Activated T-cell treated with anti-CD3 and anti-CD28 coated beads, Interleukin-2, amount 50 U/mL, for 1 hour (primary cell): ENCODE measurements around the gene ZC3H15.
"Not testable (repeated sequence)": the region's sequence is repeated elsewhere in the genome, so short reads cannot be mapped to it uniquely, and the experiment has no call there.

Source experiments
- DNase-seq: peaks from one replicate; pipeline ENCODE4 v3.0.0-alpha.2; 2020

The ZC3H15 gene

GRCh38 chr2:186485871-186486650 is at the start of gene ZC3H15:
Gene ZC3H15 (plus strand): TSS chr2:186486260. CDS start chr2:186486383, 123 bp downstream.
- DNase-seq = peak; percentile 95

- DNase-seq = no peak
Observed at GRCh38 chr2:186437719-186438118, 48.3 kb upstream of the ZC3H15 start.

DNA sequence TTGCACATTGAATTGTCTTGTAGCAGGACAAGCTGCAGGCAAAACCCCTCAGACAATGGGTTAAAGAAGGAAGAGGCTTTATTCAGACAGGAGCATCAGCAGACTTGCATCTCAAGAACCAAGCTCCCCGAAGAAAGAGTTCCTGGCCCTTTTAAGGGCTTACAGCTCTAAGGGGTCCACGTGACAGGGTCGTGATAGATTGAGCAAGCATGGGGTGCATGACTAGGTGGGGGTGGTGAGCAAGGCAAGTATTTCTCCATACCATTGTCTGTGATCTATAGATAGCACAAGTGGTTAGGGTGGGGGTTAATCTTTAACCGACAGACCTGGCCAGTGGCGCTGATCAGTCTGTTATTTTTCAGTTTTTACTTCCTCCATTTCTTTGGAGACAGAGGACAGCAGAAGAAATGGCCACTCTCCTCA is 46.4 kb upstream of the ZC3H15 start:
- not testable (repeated sequence) for DNase-seq

DNA sequence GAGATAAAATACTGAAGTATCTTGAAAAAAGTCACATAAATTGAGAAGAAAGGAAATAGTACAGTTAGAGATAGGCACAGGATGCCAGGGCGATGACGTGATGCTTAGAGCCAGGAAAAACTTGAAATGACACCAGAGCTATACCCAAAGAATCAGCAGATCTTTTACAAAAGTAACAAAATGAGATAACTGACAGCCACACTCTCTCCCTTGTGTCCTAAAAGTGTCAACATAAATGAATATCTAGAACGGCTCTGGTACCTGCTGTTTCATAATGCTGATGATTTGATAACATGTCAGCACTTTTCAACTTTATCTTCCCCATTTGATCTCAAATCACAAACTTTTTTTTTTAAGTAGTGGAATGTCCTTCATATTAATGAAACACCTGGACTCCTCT is 45.6 kb upstream of the ZC3H15 start:
- DNase-seq = no peak

- no peak for DNase-seq
Observed at GRCh38 chr2:186442885-186443284, 43.2 kb upstream of the ZC3H15 start.

GRCh38 chr2:186443851-186444250 is 42.2 kb upstream of the ZC3H15 start:
- DNase-seq = no peak

- no peak for DNase-seq
Observed at GRCh38 chr2:186445506-186445905, 40.6 kb upstream of the ZC3H15 start.

DNA sequence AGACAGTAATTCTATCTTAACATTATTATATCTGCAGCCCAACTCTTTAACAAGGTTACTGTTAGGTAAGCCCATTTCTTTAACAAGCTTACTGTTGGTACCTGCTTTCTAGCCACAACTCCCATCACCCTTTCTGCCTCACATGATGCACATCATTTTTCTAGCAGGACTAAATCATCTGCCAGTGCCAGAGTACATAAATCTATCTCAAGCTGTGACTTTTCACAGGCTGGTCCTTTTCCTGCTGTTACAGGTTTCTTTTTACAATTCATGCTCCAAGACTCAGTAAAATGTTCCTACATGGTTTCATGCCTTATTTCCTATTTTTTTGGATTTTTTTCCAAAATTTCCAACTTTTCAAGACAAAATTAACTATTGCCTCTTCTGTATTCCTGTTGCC is 30.4 kb upstream of the ZC3H15 start:
- no peak for DNase-seq

GRCh38 chr2:186456941-186457340 is 29.1 kb upstream of the ZC3H15 start:
- DNase-seq = no peak

DNA sequence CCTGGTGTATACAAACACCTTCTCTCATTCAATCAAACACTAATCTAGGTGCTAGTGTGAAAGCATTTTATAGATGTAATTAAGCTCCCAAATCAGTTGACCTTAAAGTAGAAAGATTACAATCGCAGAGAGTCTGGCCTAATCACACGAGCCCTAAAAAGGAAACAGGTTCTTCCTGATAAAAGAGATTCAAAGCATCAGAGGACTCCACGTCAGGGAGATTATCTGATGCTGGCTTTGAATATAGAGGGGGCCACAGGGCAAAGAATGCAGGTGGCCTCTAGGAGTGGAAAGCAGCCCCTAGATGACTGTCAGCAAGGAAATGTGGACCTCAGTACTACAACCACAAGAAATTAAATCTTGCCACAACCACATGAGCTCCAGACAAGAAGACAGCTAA is 28.2 kb upstream of the ZC3H15 start:
- DNase-seq = no peak

- DNase-seq = no peak
Observed at GRCh38 chr2:186459009-186459408, 27.1 kb upstream of the ZC3H15 start.

DNA sequence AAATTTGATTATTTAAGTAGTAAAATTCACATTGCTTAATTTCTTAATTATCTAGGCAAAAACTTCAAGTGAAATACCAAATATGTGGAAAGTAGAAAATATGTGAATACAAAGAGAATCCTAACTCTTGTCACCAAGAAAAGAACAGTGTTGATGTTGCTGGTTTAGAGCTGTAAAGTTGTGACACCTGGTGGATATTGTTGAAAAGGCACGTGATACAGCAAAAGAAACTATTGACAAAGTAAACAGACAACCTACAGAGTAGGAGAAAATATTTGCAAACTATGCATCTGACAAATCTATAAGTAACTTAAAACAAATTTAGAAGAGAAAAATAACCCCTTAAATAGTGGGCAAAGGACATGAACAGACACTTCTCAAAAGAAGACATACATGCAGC is 25.6 kb upstream of the ZC3H15 start:
- no peak for DNase-seq

DNA sequence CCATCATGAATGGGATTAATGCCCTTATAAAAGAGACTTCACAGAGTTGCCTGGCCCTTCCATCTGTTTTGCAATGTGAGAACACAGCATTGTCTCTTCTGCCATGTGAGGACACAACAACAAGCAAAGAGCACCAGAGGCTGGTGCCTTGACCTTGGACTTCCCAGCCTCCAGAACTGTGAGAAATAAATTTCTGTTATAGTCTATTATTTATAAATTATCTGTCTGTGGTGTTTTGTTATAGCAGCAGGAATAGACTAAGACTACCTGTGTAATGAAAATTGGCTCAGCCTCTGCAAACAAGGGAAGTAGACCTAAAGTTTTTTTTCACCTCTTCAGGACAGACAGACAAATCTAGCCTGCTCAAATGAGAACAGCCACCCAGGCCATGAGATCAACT is 19.3 kb upstream of the ZC3H15 start:
- DNase-seq = no peak

GRCh38 chr2:186467421-186467820 is 18.6 kb upstream of the ZC3H15 start:
- no peak for DNase-seq

GRCh38 chr2:186472722-186473493 is 13.2 kb upstream of the ZC3H15 start:
- DNase-seq = not testable (repeated sequence)

- not testable (repeated sequence) for DNase-seq
Observed at GRCh38 chr2:186474239-186474638, 11.8 kb upstream of the ZC3H15 start.

DNA sequence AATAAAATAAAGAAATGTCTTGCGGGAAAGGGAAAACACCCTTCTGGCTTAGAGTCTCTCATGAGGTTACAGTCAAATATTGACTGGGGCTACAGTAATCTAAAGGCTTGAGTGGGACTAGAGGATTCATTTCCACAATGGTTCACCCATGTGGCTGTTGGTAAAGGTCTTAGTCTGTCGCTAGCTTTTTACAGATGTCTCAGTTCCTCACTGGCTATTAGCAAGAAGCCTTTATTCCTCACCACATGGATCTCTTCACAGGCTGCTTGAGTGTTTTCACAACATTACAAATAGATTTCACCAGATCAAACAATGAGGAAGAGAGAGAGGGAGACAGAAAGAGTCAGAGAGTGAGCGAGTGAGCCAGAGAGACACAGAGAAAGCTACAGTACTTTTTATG is 8.3 kb upstream of the ZC3H15 start:
- DNase-seq = no peak

- DNase-seq = no peak
Observed at GRCh38 chr2:186480991-186481390, 5.1 kb upstream of the ZC3H15 start.

DNA sequence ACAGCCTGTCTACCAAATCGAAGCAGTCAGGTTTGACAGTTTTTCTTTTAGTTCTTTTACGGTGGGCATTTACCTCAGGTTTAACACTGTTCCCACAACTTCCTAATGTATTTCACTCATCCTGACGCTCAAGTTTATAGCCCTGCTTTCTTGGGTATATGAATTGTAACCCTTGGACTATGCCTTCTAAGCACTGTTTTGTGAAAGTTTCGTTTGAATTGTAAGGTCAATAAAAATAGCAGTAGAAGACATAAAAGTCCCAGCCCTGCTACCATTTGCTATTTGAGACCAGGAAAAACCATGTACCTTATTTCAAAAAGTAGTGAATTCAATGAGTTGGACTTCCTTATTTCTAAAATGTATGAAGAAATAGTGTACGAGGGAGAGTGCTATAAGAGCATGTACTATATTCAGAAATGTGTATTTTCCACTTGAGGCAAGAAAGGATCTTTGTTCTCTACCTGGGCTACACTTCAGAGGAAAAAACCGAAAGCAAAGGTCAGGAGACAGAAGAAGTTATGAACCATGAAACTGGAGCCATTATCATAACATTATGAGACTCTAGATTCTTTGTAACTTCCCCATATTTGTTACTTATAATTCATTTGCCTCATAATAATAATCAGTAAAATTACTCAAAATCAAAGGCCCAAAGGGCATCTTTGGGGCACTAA is 1.9 kb upstream of the ZC3H15 start:
- no peak for DNase-seq

DNA sequence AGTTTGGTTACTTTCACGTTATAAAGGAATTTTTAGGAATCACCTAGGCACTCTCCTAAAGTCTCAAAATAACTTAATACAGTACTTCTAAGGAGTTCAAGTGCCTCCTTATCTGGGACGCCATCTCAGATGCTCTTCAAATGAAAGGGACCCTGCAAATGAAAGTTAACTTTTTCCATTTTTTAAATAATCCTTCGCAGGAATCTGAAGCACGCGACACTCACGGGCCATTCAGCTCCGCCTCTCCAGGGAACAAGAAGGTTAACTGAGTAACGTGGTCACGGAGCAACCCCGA is 537 bp upstream of the ZC3H15 start:
- DNase-seq = no peak

GRCh38 chr2:186486651-186487647 is 889 bp downstream of the ZC3H15 start:
- DNase-seq = no peak

GRCh38 chr2:186493564-186494085 is 7.6 kb downstream of the ZC3H15 start:
- no peak for DNase-seq
